Urothelium cell line (cell line): ENCODE results near the gene SCAMP2.

Source experiments
- DNase-seq: peaks from one replicate; pipeline ENCODE4 v3.0.0; 2011; ENCODE audit warnings: low spot score, mixed read lengths
- FAIRE-seq: peaks from 2 replicates; lab custom pipeline; 2011; peaks lifted over from hg19 to GRCh38; lab: Jason Lieb, UNC

SCAMP2 gene

DNA sequence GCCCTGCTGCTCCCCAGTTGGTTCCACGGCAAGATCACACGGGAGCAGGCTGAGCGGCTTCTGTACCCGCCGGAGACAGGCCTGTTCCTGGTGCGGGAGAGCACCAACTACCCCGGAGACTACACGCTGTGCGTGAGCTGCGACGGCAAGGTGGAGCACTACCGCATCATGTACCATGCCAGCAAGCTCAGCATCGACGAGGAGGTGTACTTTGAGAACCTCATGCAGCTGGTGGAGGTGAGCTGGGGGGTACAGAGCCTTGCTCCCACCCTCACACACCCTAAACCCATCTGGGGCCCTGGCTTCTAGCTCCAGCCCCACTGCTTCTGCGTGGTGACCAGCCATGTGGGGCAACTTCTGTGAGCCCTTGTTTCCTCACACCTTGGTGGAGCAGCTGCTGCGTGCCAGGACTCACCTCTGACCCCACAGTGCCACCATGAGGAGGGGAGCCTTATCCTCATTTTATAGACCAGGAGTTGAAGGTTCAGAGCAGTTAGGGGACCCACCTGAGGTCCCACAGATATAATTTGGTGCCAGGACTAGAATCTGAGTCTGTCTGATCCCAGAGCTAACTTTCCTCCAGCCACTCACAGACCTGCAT, 73.8 kb downstream of the SCAMP2 start:
- DNase-seq (no peak), FAIRE-seq (no peak)

DNA sequence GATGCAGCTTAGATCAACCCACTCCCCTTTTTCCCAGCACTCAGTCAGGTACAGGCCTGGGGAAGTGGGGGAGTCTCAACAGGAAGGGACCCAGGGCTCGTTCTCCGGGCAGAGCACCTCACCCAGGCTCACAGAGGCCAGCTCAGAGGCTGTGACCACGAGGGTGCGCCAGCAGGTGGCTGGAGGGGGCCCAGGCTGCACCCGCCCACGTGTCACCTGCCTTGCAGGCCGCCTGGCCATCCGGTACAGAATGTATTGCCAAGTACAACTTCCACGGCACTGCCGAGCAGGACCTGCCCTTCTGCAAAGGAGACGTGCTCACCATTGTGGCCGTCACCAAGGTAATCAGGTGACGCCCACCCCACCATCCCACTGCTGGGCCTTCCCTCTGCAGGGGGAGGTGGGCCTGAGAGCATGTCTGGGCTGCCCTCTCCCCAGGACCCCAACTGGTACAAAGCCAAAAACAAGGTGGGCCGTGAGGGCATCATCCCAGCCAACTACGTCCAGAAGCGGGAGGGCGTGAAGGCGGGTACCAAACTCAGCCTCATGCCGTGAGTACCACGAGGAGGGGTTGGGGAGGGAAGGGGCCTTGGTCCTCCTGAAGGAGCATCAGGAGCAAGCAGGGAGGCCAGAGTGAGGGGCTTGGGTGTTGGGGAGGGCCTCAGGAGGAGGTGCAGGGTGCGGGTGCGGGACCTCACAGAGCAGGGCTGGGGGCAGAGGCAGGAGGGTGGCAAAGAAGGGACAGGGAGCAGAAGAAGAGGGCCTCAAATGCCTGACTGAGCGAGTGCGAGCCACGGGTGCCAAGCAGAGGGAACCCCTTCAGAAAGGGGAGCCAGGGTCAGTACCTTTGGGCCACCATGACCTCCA, 74.5 kb downstream of the SCAMP2 start:
- FAIRE-seq: no peak
- DNase-seq: no peak

DNA sequence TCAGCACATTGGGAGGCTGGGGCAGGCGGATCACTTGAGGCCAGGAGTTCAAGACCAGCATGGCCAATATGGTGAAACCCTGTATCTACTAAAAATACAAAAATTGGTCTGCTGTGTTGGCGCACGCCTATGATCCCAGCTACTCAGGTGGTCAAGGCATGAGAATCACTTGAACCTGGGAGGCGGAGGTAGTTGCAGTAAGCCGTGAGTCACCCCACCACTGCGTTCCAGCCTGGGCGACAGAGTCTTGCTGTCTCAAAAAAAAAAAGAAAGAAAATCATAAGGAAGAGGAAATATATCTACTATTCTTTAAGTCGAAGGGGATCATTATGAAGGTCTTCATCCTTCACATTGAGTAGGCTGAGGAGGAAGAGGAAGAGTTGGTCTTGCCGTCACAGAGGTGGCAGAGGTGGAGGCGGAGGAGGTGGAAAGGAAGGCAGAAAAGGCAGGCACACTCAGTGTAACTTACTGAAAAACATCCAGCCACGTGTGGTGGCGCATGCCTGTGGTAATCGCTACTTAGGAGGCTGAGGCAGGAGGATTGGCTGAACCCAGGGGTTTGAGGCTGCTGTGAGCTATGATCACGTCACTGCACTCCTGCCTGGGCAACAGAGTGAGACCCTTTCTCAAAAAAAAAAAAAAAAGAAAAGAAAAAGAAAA, 77.1 kb downstream of the SCAMP2 start:
- DNase-seq: no peak
- no peak for FAIRE-seq

DNA sequence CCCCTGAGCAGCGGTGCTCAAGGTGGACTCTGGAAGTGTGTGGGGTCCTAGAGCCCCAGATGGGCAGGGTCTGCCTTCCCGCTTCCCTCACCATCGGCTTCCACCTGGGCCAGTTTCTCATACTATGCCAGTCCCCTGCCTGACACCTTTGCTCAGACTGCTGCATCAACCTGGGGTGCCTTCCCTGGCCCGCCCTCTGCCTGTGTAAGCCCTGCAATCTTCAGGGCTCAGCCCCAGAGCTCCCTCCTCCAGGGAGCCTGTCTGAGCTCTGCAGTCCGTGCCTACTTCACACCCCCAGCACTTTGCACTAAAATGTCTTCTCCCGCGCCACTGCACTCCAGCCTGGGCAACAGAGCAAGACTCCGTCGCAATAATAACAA, 78.2 kb downstream of the SCAMP2 start:
- no peak for DNase-seq
- FAIRE-seq: no peak

DNA sequence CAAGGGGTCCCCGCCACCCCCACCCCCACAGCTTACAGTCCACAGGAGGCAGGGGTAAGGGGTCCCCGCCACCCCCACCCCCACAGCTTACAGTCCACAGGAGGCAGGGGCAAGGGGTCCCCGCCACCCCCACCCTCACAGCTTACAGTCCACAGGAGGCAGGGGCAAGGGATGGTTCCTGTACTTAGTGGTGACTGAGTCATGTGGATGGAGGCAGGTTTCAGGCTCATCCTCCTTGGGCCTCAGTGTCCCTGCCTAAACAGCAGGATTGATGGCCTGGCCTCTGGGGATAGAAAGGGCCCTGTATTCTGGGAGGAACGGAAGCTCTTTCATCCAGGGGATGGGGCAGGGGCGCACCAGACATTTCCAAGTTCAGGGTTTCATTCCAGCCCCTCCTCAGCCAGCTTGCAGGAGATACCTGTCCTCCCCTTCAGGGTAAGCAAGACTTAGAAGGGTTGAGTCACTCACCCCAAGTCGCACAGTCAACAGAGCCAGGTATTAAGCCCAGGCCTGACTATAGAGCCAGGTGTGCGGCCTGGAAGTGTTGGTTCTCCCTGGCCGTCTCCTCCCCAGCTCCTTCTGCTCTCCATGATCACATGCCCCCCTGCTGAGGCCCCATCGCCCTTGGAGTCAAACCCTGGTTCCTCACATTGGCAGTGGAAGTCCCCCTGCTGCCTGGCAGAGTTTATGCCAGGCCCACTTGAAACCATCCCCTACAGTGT, 78.8 kb downstream of the SCAMP2 start:
- FAIRE-seq (no peak), DNase-seq (no peak)
